H9 (cell line): Measurements from ENCODE around the gene POLDIP3. TPM values are rescaled to one million over a fixed set of nuclear protein-coding genes. Genes with fewer than 3 reads are reported as not detected.

Source experiments
- DNase-seq: peaks from one replicate; pipeline ENCODE4 v3.0.0-alpha.2; 2017
- H2AFZ ChIP-seq: one replicate; pipeline ENCODE4 v1.6.1; 2013; ENCODE audit warnings: mild to moderate bottlenecking, low read length, control low read depth, moderate library complexity
- H2AK5ac ChIP-seq: 2 replicates; pipeline ENCODE4 v1.6.1; 2013; ENCODE audit warnings: low read length, control low read depth, mixed read lengths; ENCODE audit not compliant: insufficient read length
- H2BK120ac ChIP-seq: one replicate; pipeline ENCODE4 v1.6.1; 2013; ENCODE audit warnings: low read depth, mild to moderate bottlenecking, low read length, control low read depth, inconsistent platforms; ENCODE audit not compliant: poor library complexity, severe bottlenecking
- H2BK12ac ChIP-seq: 2 replicates; pipeline ENCODE4 v1.6.1; 2013; ENCODE audit warnings: low read length, control low read depth, mixed read lengths, low read depth; ENCODE audit not compliant: insufficient read length
- H2BK15ac ChIP-seq: 2 replicates; pipeline ENCODE4 v1.6.1; 2013; ENCODE audit warnings: low read depth, low read length, control low read depth
- H2BK20ac ChIP-seq: one replicate; pipeline ENCODE4 v1.6.1; 2013; ENCODE audit warnings: low read depth, mild to moderate bottlenecking, low read length, control low read depth, inconsistent platforms; ENCODE audit not compliant: poor library complexity, severe bottlenecking
- H2BK5ac ChIP-seq: 2 replicates; pipeline ENCODE4 v1.6.1; 2013; ENCODE audit warnings: low read length, control low read depth, mixed read lengths; ENCODE audit not compliant: insufficient read length
- H3K14ac ChIP-seq: 2 replicates; pipeline ENCODE4 v1.6.1; 2013; ENCODE audit warnings: low read length, control low read depth; ENCODE audit not compliant: insufficient read depth
- H3K18ac ChIP-seq: 2 replicates; pipeline ENCODE4 v1.6.1; 2013; ENCODE audit warnings: low read depth, mild to moderate bottlenecking, mixed read lengths, low read length, control low read depth; ENCODE audit not compliant: insufficient read length
- H3K23ac ChIP-seq: 2 replicates; pipeline ENCODE4 v1.6.1; 2013; ENCODE audit warnings: low read length, control low read depth, mixed read lengths, low read depth; ENCODE audit not compliant: insufficient read length
- H3K23me2 ChIP-seq: 2 replicates; pipeline ENCODE4 v1.6.1; 2013; ENCODE audit warnings: low read depth, mild to moderate bottlenecking, mixed read lengths, low read length, control low read depth; ENCODE audit not compliant: insufficient read length, poor library complexity, severe bottlenecking
- H3K27ac ChIP-seq: 2 replicates; pipeline ENCODE4 v1.5.1; 2013; ENCODE audit warnings: low read length, control low read depth, mixed read lengths, low read depth; ENCODE audit not compliant: insufficient read length
- H3K27me3 ChIP-seq: 2 replicates; pipeline ENCODE4 v1.6.1; 2013; ENCODE audit warnings: low read length, control low read depth, inconsistent platforms; ENCODE audit not compliant: insufficient read depth
- H3K4ac ChIP-seq: 2 replicates; pipeline ENCODE4 v1.6.1; 2013; ENCODE audit warnings: low read depth, mild to moderate bottlenecking, control low read depth, inconsistent platforms, low read length, moderate library complexity
- H3K4me1 ChIP-seq: 2 replicates; pipeline ENCODE4 v1.6.1; 2013; ENCODE audit warnings: low read length, control low read depth, inconsistent platforms; ENCODE audit not compliant: insufficient read depth
- H3K4me2 ChIP-seq: 2 replicates; pipeline ENCODE4 v1.6.1; 2013; ENCODE audit warnings: low read length, control low read depth, mixed read lengths; ENCODE audit not compliant: insufficient read length, insufficient read depth
- H3K56ac ChIP-seq: 2 replicates; pipeline ENCODE4 v1.6.1; 2013; ENCODE audit warnings: low read depth, mild to moderate bottlenecking, mixed read lengths, low read length, control low read depth; ENCODE audit not compliant: insufficient read length
- H3K79me1 ChIP-seq: 2 replicates; pipeline ENCODE4 v1.6.1; 2013; ENCODE audit warnings: low read depth, mild to moderate bottlenecking, moderate library complexity, low read length, control low read depth, inconsistent platforms; ENCODE audit not compliant: insufficient read depth, poor library complexity, severe bottlenecking
- H3K79me2 ChIP-seq: 2 replicates; pipeline ENCODE4 v1.6.1; 2013; ENCODE audit warnings: low read length, control low read depth, inconsistent platforms; ENCODE audit not compliant: insufficient read depth
- H3K9ac ChIP-seq: 2 replicates; pipeline ENCODE4 v1.6.1; 2013; ENCODE audit warnings: low read length, control low read depth, mixed read lengths; ENCODE audit not compliant: insufficient read length; ENCODE audit errors: extremely low read depth
- H3K9me3 ChIP-seq: one replicate; pipeline ENCODE4 v1.6.1; 2013; ENCODE audit warnings: low read depth, low read length, inconsistent platforms; ENCODE audit not compliant: control insufficient read depth
- H3T11ph ChIP-seq: one replicate; pipeline ENCODE4 v1.6.1; 2013; ENCODE audit warnings: mild to moderate bottlenecking, low read length, control low read depth, inconsistent platforms
- H4K20me1 ChIP-seq: one replicate; pipeline ENCODE4 v1.6.1; 2013; ENCODE audit not compliant: control insufficient read depth, insufficient read length, insufficient read depth
- H4K5ac ChIP-seq: 2 replicates; pipeline ENCODE4 v1.6.1; 2013; ENCODE audit warnings: low read depth, mild to moderate bottlenecking, mixed read lengths, low read length, control low read depth; ENCODE audit not compliant: insufficient read length
- H4K8ac ChIP-seq: replicated peaks from 2 replicates; pipeline ENCODE4 v1.6.1; 2013; ENCODE audit warnings: low read length, control low read depth, mixed read lengths, low read depth; ENCODE audit not compliant: insufficient read length
- H4K91ac ChIP-seq: 2 replicates; pipeline ENCODE4 v1.6.1; 2013; ENCODE audit warnings: low read depth, mild to moderate bottlenecking, moderate library complexity, mixed read lengths, low read length, control low read depth; ENCODE audit not compliant: insufficient read length
- H3K27ac Mint-ChIP-seq, 3 experiments: 2 replicates in 2 of 3; 3 replicates in 1 of 3; pipeline ENCODE4 v1.8.0; 2020 to 2021; ENCODE audit warnings: mixed read lengths in 3 of 3, mild to moderate bottlenecking in 1 of 3, moderate library complexity in 1 of 3
- H3K27me3 Mint-ChIP-seq: 2 replicates; pipeline ENCODE4 v1.8.0; 2021; ENCODE audit warnings: low read depth, mild to moderate bottlenecking, moderate library complexity, mixed read lengths
- H3K36me3 Mint-ChIP-seq, 3 experiments: 2 replicates in 2 of 3; 3 replicates in 1 of 3; pipeline ENCODE4 v1.8.0; 2020 to 2021; ENCODE audit warnings: low read depth in 3 of 3, mixed read lengths in 3 of 3; ENCODE audit not compliant: insufficient read depth in 1 of 3
- H3K4me1 Mint-ChIP-seq, 2 experiments: 2 replicates each; pipeline ENCODE4 v1.8.0; 2020; ENCODE audit warnings: mixed read lengths in 2 of 2
- H3K4me3 Mint-ChIP-seq, 2 experiments: 2 replicates in 1 of 2; 3 replicates in 1 of 2; pipeline ENCODE4 v1.8.0; 2020 to 2021; ENCODE audit warnings: mild to moderate bottlenecking in 2 of 2, mixed read lengths in 2 of 2, moderate library complexity in 1 of 2
- H3K9me3 Mint-ChIP-seq, 2 experiments: 2 replicates in 1 of 2; 3 replicates in 1 of 2; pipeline ENCODE4 v1.8.0; 2020; ENCODE audit warnings: mild to moderate bottlenecking in 2 of 2, mixed read lengths in 2 of 2, moderate library complexity in 1 of 2
- WGBS: extraction: QIAGEN DNeasy Blood & Tissue Kit; methylation state at CpG from one replicate; pipeline ENCODE4 v1.1.7; 2013; ENCODE audit warnings: missing lambda C conversion rate, low lambda C conversion rate, mixed read lengths; ENCODE audit not compliant: insufficient read length; ENCODE audit errors: extremely low coverage; 5-methylcytosine and 5-hydroxymethylcytosine counted together
- total RNA-seq: library from RNA; stranded (reverse); gene quantifications from 2 replicates; pipeline ENCODE4 v1.2.1, GENCODE V29; 2021
- TF ChIP-seq, protein P1 (sequence below): fragments of 200-600 bp; sonication (generic); conservative IDR thresholded peaks from 3 replicates; pipeline ENCODE4 v1.8.0; 2021; ENCODE audit warnings: antibody characterized with exemption, mild to moderate bottlenecking

The POLDIP3 gene
- total RNA-seq, 1 experiment from 2014 or later, result 90.8 TPM

DNA sequence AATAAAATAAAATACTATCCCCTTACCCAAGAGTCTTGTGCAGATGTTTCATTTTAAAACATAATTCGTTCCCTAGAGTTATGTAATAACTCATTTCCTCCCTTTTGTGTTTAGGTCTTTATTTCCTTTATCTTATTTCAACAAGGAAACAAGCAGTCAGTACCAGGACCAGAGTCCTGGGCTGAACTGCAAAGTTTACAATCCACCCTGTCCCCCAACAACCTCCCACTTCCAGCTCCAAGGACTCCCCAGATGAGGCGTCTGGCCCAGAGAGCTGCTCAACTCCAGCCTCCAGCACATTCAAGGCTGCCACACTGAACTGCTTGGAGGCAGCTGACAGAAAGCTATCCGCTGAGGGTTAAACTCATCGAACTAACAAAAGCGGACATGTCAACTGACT lies 4.5 kb downstream of the POLDIP3 start:
- Mint-ChIP-seq H3K4me3 (no peak overlapping the region), H3K36me3 (peaks cover 43 to 71% (median 70%) of the 10 kb centered on the region in 3 experiments), H3K4me1 (peaks cover 42 to 48% of the 10 kb centered on the region in 2 experiments), H3K9me3 (peaks cover 7 to 19% of the 10 kb centered on the region in 2 experiments; a peak in 4 of 5 replicates), H3K27me3 (peaks cover 2% of the 10 kb centered on the region), H3K27ac (peak overlapping the region in 2 of 3 experiments; percentile 23 to 55; a peak in 2 of 7 replicates)
- Histone ChIP-seq H3K9ac (no peak overlapping the region), H3K18ac (no peak overlapping the region), H3T11ph (no peak overlapping the region), H2BK15ac (no peak overlapping the region), H2BK12ac (no peak overlapping the region), H3K23me2 (peaks cover 5% of the 10 kb centered on the region), H3K27ac (no peak overlapping the region), H3K56ac (no peak overlapping the region), H2AK5ac (no peak overlapping the region), H3K14ac (no peak overlapping the region), H4K8ac (no peak overlapping the region), H4K91ac (no peak overlapping the region), H3K4me2 (no peak overlapping the region), H3K79me1 (peaks cover 21% of the 10 kb centered on the region), H2BK20ac (no peak overlapping the region), H4K20me1 (no peaks in the 10 kb centered on the region), H2BK5ac (no peak overlapping the region), H3K79me2 (peaks cover 54% of the 10 kb centered on the region), H3K4me1 (peaks cover 5% of the 10 kb centered on the region; the same call in 1 of the 2 replicates), H3K4ac (no peak overlapping the region), H3K23ac (no peak overlapping the region), H3K9me3 (no peaks in the 10 kb centered on the region), H2AFZ (no peak overlapping the region), H3K27me3 (no peaks in the 10 kb centered on the region), H2BK120ac (no peak overlapping the region), H4K5ac (no peak overlapping the region)
- TF ChIP-seq, protein P1, sequence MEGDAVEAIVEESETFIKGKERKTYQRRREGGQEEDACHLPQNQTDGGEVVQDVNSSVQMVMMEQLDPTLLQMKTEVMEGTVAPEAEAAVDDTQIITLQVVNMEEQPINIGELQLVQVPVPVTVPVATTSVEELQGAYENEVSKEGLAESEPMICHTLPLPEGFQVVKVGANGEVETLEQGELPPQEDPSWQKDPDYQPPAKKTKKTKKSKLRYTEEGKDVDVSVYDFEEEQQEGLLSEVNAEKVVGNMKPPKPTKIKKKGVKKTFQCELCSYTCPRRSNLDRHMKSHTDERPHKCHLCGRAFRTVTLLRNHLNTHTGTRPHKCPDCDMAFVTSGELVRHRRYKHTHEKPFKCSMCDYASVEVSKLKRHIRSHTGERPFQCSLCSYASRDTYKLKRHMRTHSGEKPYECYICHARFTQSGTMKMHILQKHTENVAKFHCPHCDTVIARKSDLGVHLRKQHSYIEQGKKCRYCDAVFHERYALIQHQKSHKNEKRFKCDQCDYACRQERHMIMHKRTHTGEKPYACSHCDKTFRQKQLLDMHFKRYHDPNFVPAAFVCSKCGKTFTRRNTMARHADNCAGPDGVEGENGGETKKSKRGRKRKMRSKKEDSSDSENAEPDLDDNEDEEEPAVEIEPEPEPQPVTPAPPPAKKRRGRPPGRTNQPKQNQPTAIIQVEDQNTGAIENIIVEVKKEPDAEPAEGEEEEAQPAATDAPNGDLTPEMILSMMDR, result no peak
- WGBS, result no CpG with 5 or more reads among the region's 5 CpGs
- no peak for DNase-seq
